ENCODE measurements around the gene HOOK1.

- TF ChIP-seq CTCF (IDR thresholded peaks at IDR 0.05) (no peak), POLR2A (IDR thresholded peaks at IDR 0.05) (no peak), POLR2AphosphoS5 (IDR thresholded peaks at IDR 0.05) (no peak)
Measured at GRCh38 chr1:59845091-59845490, 30.3 kb downstream of the HOOK1 start.
